ENCODE data around the gene SGTA.

Gene SGTA

DNA sequence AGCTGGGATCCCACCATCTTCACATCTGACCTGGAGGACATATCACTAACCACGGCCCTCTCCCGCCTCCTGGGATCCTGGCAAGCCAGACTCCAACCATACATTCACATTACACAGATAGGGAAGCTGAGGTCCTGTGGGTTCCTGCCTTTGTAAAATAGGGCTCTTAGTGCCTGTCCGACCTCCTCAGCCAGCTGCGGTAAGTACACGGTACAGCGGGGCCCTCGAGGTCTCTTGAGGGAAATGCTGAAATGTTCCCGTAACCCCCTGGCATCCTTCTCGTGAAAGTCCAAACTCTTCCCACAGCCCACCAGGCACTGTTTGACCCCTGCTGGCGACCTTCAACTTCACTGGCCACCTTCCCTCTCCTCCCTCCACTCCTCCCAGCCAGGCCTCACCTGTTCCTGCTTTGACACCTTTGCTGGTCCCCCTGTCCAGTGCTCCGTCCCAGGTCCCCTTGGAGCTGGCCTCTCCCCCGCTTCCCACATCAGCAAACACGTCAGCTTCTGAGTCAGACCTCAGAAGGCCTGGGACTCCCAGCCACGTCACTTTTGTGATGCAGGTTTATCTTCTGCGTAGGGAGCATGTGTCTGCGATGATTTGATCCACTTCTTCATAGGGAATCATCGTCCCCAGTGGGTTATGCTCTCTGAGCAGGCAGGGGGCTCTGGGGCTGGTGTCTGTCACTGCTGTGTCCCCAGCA is 71.8 kb downstream of the SGTA start:
- no peak overlapping the region for H3K27ac ChIP-seq
- no peak for TF ChIP-seq ZFX (IDR thresholded peaks at IDR 0.05; ENCODE audit: borderline replicate concordance)
- TF ChIP-seq, protein P1, sequence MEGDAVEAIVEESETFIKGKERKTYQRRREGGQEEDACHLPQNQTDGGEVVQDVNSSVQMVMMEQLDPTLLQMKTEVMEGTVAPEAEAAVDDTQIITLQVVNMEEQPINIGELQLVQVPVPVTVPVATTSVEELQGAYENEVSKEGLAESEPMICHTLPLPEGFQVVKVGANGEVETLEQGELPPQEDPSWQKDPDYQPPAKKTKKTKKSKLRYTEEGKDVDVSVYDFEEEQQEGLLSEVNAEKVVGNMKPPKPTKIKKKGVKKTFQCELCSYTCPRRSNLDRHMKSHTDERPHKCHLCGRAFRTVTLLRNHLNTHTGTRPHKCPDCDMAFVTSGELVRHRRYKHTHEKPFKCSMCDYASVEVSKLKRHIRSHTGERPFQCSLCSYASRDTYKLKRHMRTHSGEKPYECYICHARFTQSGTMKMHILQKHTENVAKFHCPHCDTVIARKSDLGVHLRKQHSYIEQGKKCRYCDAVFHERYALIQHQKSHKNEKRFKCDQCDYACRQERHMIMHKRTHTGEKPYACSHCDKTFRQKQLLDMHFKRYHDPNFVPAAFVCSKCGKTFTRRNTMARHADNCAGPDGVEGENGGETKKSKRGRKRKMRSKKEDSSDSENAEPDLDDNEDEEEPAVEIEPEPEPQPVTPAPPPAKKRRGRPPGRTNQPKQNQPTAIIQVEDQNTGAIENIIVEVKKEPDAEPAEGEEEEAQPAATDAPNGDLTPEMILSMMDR (IDR thresholded peaks at IDR 0.05) = no peak

DNA sequence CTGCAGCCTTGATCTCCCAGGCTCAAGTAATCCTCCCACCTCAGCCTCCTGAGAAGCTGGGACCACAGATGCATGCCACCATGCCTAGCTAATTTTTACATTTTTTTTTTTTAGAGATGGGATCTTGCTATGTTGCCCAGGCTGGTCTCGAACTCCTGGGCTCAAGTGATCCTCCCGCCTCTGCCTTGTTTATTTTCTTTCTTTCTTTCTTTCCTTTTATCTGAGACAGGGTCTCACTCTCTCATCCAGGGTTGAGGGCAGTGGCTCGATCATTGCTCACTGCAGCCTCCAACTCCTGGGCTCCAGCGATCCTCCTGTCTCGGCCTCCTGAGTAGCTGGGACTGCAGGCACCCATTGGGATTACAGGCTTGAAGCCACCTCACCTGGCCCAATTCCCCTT is 76.8 kb downstream of the SGTA start:
- TF ChIP-seq, protein P1 (IDR thresholded peaks at IDR 0.05) = no peak
- no peak for TF ChIP-seq ZFX (IDR thresholded peaks at IDR 0.05; ENCODE audit: borderline replicate concordance)
- no peak overlapping the region for H3K27ac ChIP-seq
